GM19023 (cell line): ENCODE measurements around the gene KIAA0825.

ENCODE experiments used
- ATAC-seq: cut with Tn5 transposase; IDR thresholded peaks from one replicate; pipeline ENCODE4 v1.9.1; 2021; ENCODE audit warnings: mild to moderate bottlenecking, moderate library complexity; ENCODE audit not compliant: unreplicated experiment

KIAA0825 gene

GRCh38 chr5:94457788-94458187 lies 160.6 kb downstream of the KIAA0825 start:
- no peak for ATAC-seq

DNA sequence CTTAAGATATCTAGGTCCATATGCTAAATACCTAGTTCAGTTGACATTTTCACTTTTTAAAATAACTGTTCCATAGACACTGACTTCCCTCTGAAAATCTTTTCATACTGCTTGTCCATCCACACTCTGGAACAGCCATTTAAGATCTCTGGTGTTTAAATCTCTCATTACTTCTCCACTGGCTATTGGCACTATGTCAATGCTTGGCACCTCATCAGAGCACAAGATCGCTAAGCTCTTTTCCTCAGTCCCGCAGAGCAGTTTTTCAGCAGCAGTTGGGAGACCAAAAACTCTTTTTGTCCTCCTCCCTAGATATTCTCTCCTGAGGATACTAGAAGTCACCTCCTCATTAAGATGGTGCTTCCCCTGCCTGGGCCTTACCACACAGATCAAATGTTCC lies 172.7 kb downstream of the KIAA0825 start:
- ATAC-seq, result no peak

DNA sequence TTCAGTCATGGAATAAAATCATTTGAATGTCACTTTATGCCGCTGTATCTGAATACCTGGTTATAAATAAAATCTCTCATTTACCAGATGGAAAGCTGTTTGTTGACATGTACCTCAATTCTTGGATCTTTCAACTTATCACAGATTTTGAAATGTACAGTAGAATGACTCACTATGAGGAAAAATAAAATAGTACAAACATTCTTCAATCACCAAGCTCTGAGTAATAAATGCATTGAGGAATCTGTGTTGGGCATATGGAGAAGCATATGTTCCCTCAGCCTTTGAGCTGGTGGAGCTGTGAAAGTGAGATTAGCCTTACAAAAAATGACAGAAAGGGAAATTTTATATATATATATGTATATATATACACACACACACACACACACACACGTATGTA lies 175.4 kb downstream of the KIAA0825 start:
- ATAC-seq, result no peak

DNA sequence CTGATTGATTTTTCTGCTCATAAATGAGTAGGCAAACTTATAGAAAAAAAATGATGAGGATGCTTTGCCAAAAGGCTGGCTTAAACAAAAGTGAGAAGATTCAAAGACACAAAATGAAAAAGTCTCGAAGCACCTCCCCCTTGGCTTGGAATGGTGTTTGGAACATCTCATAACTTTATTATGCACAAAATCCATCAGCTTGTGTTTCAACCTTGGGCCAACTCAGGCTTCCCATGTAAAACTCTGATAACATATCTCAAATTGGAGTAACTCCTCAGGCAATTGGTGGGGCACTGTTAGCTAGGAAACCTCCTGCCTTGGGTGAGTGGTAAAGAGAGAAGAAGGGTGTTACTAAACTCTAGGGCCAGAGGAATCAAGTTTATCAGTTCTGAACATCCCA lies 176.3 kb downstream of the KIAA0825 start:
- no peak for ATAC-seq

DNA sequence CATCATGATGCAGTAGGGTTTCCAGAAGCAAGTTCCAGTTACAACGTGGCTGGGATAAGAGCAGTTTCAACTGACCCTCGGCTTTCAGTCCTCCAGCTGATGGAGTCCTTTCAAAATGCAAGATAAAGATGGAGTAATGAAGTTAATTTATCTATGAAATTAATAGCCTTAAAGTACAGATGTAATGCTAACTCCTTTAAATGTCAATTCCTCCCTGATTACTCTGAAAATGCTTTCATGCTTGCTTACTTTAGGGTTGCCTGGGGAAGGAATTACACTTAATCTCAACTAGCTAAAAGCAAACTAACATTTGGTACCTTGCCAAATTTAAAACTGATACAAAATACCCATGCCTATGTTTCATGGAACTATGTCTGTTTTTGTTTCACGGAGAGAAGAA lies 178.4 kb downstream of the KIAA0825 start:
- ATAC-seq, result no peak

DNA sequence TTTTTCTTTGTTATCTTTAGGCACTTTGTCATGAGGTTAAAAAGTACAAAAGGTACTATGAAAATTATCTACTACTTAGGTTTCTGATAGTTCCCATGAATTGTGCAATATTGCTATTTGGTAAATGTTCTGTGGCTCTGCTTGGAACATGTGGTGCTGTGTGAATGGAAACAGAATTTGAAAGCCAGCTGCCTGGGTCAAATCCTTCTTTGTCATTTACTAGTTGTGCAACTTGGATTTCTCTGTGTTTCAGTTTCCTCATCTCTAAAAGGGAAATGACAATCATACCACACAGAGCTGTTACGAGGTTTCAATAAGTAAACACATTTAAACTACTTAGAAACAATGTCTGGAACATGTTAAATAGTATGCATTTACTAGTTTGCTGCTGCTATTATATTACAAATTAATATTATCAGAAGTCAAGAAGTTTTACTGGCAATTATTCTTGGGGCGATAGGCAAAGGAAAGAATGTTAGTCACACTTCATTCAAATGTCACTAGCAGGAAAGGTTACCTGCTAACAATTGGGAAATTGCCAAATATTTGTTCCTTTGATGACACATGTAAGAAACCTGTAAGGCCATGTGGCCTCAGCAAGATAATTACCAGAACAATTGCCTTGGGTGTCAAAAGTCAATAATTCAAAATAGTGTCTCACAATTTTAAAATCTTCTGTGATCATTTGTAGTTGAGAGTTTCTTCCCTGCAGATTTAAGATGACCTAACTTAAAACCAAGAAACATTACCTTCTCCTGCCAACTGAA lies 184.8 kb downstream of the KIAA0825 start:
- no peak for ATAC-seq

DNA sequence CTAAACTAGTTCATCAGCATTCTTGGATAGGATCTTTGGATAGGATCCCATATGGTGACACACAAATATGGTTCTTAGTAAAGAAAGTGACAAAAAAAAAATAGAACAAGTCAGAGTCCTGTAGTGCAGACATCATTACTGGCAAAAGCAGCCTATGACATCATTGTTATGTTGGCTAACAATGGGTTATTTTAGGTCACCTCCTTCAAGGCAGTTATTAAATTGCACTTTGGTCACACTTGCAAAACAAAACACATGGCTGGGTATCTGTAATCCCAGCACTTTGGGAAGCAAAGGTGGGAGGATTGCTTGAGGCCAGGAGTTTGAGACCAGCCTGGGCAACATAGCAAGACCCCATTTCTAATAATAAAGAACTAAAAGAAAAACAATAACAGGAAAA lies 185.9 kb downstream of the KIAA0825 start:
- no peak for ATAC-seq

DNA sequence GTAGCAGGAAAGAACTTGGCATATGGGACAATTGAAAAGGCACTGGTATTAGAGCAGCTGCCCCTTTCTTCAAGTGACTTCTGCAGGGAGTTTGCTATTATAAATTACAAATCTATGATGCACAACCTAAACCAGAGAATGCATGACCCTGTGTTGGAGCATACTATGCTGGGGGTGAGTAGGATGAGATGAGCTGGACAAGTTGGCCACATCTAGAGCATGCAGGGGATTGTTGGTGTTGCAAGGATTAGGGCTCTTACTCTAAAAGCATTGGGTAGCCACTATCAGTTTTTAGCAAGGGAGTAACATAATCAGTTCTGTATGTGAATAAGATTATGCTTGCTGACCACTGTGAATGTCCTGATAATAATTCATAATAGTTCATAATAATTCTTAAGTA lies 186.7 kb downstream of the KIAA0825 start:
- no peak for ATAC-seq

GRCh38 chr5:94429566-94429965 lies 188.8 kb downstream of the KIAA0825 start:
- no peak for ATAC-seq

- ATAC-seq, result no peak
Observed at GRCh38 chr5:94425396-94425795, 193.0 kb downstream of the KIAA0825 start.

- no peak for ATAC-seq
Observed at GRCh38 chr5:94423411-94423810, 195.0 kb downstream of the KIAA0825 start.

GRCh38 chr5:94422812-94423211 lies 195.6 kb downstream of the KIAA0825 start:
- no peak for ATAC-seq

- no peak for ATAC-seq
Observed at GRCh38 chr5:94420885-94421284, 197.5 kb downstream of the KIAA0825 start.

DNA sequence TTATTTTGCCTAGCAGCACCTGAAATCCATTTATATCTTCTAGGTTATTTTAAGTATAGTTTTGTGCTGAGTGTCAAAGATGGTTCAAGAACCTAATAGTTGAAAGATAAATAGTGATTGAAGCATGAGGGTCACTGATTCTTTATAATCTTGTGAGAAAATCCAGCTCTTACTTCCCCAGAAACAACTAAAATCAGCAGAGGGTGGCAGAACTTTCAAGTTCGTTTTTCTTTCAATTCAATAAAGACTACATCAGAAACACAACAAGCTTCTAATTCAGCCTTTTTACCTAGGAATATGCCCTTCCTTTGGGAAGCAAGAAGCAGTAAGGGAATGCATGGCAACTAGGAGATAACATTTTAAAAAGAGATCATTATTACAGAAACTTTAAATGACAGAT lies 202.6 kb downstream of the KIAA0825 start:
- ATAC-seq, result no peak

GRCh38 chr5:94409440-94409839 lies 209.0 kb downstream of the KIAA0825 start:
- no peak for ATAC-seq

GRCh38 chr5:94407023-94407422 lies 211.4 kb downstream of the KIAA0825 start:
- ATAC-seq, result no peak

DNA sequence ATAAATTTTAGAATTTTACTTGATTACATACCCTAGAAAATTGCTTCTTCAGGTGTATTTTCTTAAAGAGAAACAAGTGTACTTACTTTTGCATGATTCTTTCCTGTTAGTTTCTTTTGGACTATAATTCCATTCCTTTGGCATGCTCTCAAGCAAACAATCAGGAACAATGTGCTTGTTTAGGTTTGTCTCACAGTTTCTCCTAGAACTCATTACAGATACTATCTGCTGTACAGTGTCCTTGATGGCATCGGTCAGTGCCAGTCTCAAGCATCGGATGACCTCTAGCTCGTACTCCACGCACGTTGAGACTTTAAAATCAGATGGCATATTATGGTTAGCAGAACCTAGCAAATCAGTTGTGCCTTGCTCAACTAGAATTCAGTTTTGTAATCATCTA lies 214.9 kb downstream of the KIAA0825 start:
- ATAC-seq, result no peak

- ATAC-seq, result no peak
Observed at GRCh38 chr5:94402096-94402495, 216.3 kb downstream of the KIAA0825 start.

- ATAC-seq, result no peak
Observed at GRCh38 chr5:94397508-94397907, 220.9 kb downstream of the KIAA0825 start.

- ATAC-seq, result no peak
Observed at GRCh38 chr5:94396687-94397086, 221.7 kb downstream of the KIAA0825 start.

DNA sequence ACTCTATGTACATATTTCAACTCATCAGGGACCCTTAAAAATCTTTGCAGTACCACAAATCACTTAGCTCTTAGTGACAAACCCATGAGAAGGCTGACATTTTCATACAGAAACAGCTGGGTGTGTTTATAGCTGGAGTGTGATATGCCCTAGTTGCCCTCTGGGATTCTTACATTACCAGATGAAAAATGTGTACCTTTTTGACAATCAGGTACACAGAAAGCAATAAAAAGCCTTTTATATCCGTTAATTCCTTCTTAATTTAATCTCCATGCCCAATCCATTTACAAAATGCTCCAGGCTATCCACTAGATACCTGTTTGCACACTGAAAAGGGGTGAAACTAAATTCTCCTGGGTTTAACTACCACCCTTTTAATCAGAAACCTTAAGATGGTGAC lies 222.9 kb downstream of the KIAA0825 start:
- ATAC-seq, result no peak

DNA sequence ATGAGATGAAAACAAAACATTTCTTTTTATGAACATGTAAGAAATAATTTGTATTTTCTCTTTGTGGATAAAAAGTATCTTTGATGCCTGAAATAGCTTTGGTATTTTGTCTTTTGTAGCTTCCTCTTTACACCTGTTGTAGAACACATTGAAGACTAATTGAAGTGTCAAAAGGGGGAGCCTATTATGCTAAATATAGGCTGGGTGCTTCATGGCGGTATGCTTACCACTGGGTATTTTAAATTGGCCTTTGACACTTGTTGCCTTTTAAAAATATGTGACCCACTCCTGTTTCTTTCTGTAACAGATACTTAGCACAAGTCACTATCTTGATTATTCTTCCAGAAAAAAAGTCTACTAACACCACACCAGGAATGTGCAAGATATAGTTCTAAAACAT lies 226.4 kb downstream of the KIAA0825 start:
- no peak for ATAC-seq

- ATAC-seq, result no peak
Observed at GRCh38 chr5:94389515-94389899, 228.9 kb downstream of the KIAA0825 start.
